HepG2 (cell line): ENCODE data around the gene SNRNP25. TPM values are rescaled to one million over a fixed set of nuclear protein-coding genes. Genes with fewer than 3 reads are reported as not detected.

Experiments
- ARNT ChIP-seq: fragments of 450-650 bp; IDR thresholded peaks from 2 replicates; pipeline ENCODE4 v1.6.1; 2017
- BORCS8-MEF2B ChIP-seq: sonication (generic); formaldehyde crosslinking; IDR thresholded peaks from 2 replicates; pipeline ENCODE4 v1.8.0; 2022; ENCODE audit warnings: mild to moderate bottlenecking, missing genetic modification reagents
- ETV5 ChIP-seq: IDR thresholded peaks from 2 replicates; pipeline ENCODE4 v1.6.1; 2018; ENCODE audit warnings: missing biosample characterization, missing genetic modification reagents, inconsistent platforms, borderline replicate concordance
- GATAD2A ChIP-seq: IDR thresholded peaks from 2 replicates; pipeline ENCODE4 v1.6.1; 2016
- HNRNPK ChIP-seq: fragments of 200-400 bp; formaldehyde crosslinking; IDR thresholded peaks from 2 replicates; pipeline ENCODE4 v1.6.1; 2018; ENCODE audit warnings: low read length, low read depth, moderate library complexity, mild to moderate bottlenecking; ENCODE audit not compliant: poor library complexity, severe bottlenecking
- HNRNPLL ChIP-seq: fragments of 200-400 bp; formaldehyde crosslinking; IDR thresholded peaks from 2 replicates; pipeline ENCODE4 v1.6.1; 2017; ENCODE audit warnings: mild to moderate bottlenecking, low read depth, low read length; ENCODE audit not compliant: poor library complexity, severe bottlenecking
- HOXA3 ChIP-seq: sonication (generic); formaldehyde crosslinking; IDR thresholded peaks from 2 replicates; pipeline ENCODE4 v1.5.0; 2020; ENCODE audit warnings: missing genetic modification reagents
- IKZF4 ChIP-seq: sonication (generic); formaldehyde crosslinking; IDR thresholded peaks from 2 replicates; pipeline ENCODE4 v1.5.1; 2020; ENCODE audit warnings: borderline replicate concordance, mild to moderate bottlenecking, low read depth, missing genetic modification reagents; ENCODE audit errors: not compliant biosample characterization
- IRF2 ChIP-seq: IDR thresholded peaks from 2 replicates; pipeline ENCODE4 v1.6.1; 2018; ENCODE audit warnings: missing genetic modification reagents, missing compliant biosample characterization
- IRX3 ChIP-seq: sonication (generic); formaldehyde crosslinking; IDR thresholded peaks from 2 replicates; pipeline ENCODE4 v1.8.1; 2023; ENCODE audit warnings: mild to moderate bottlenecking, low read depth, missing genetic modification reagents, borderline replicate concordance
- KDM2A ChIP-seq: sonication (generic); formaldehyde crosslinking; IDR thresholded peaks from 2 replicates; pipeline ENCODE4 v1.4.0; 2020; ENCODE audit warnings: low read depth, missing genetic modification reagents, borderline replicate concordance
- KLF9 ChIP-seq: IDR thresholded peaks from 2 replicates; pipeline ENCODE4 v1.6.1; 2016; ENCODE audit warnings: low read depth
- MED1 ChIP-seq: sonication (generic); formaldehyde crosslinking; IDR thresholded peaks from 2 replicates; pipeline ENCODE4 v1.4.0; 2020; ENCODE audit warnings: missing genetic modification reagents
- NFE2L1 ChIP-seq: sonication (generic); formaldehyde crosslinking; IDR thresholded peaks from 2 replicates; pipeline ENCODE4 v1.4.0; 2020; ENCODE audit warnings: missing genetic modification reagents, mild to moderate bottlenecking, borderline replicate concordance
- PHF20 ChIP-seq: sonication (generic); formaldehyde crosslinking; IDR thresholded peaks from 2 replicates; pipeline ENCODE4 v1.5.0; 2020; ENCODE audit warnings: mild to moderate bottlenecking, missing genetic modification reagents
- RNF2 ChIP-seq: fragments of 450-650 bp; conservative IDR thresholded peaks from 2 replicates; pipeline ENCODE4 v1.6.1; 2016; ENCODE audit warnings: low read depth
- TBX2 ChIP-seq: sonication (generic); formaldehyde crosslinking; IDR thresholded peaks from 2 replicates; pipeline ENCODE4 v1.5.0; 2020; ENCODE audit warnings: missing genetic modification reagents, mild to moderate bottlenecking, borderline replicate concordance
- ZBTB49 ChIP-seq: sonication (generic); formaldehyde crosslinking; IDR thresholded peaks from 2 replicates; pipeline ENCODE4 v1.4.0; 2020; ENCODE audit warnings: missing genetic modification reagents, borderline replicate concordance
- ZNF17 ChIP-seq: sonication (generic); formaldehyde crosslinking; IDR thresholded peaks from 2 replicates; pipeline ENCODE4 v1.5.0; 2020; ENCODE audit warnings: mild to moderate bottlenecking, missing genetic modification reagents
- ZNF232 ChIP-seq: sonication (generic); formaldehyde crosslinking; IDR thresholded peaks from 2 replicates; pipeline ENCODE4 v1.4.0; 2020; ENCODE audit warnings: missing genetic modification reagents, borderline replicate concordance
- ZNF276 ChIP-seq: sonication (generic); formaldehyde crosslinking; IDR thresholded peaks from 2 replicates; pipeline ENCODE4 v1.4.0; 2020; ENCODE audit warnings: mild to moderate bottlenecking, low read depth, missing genetic modification reagents
- ZNF549 ChIP-seq: sonication (generic); formaldehyde crosslinking; IDR thresholded peaks from 2 replicates; pipeline ENCODE4 v1.5.0; 2020; ENCODE audit warnings: missing genetic modification reagents
- ZNF781 ChIP-seq: sonication (generic); formaldehyde crosslinking; IDR thresholded peaks from 2 replicates; pipeline ENCODE4 v1.5.1; 2020; ENCODE audit warnings: borderline replicate concordance, mild to moderate bottlenecking, missing genetic modification reagents; ENCODE audit errors: not compliant biosample characterization
- ZNF800 ChIP-seq: sonication (generic); formaldehyde crosslinking; IDR thresholded peaks from 2 replicates; pipeline ENCODE4 v1.4.0; 2020; ENCODE audit warnings: missing genetic modification reagents
- ZNF841 ChIP-seq: sonication (generic); formaldehyde crosslinking; IDR thresholded peaks from 2 replicates; pipeline ENCODE4 v1.8.1; 2023; ENCODE audit warnings: missing genetic modification reagents, borderline replicate concordance
- polyA plus RNA-seq, 8 experiments: library from polyadenylated mRNA; depleted of rRNA in 3 of 8; stranded (reverse) in 7 of 8; unstranded in 1 of 8; fragments of >200 nt; fragmentation: Illumina TruSeq in 4 of 8; extraction: Trizol in 4 of 8; gene quantifications; 2 replicates each; pipeline versions ENCODE4 v1.2.1 to v1.2.3, GENCODE V29; 2011 to 2016; ENCODE audit warnings: low read depth in 4 of 8, missing spikeins in 1 of 8, mixed read lengths in 1 of 8; ENCODE audit not compliant: insufficient read depth in 1 of 8
- total RNA-seq, 5 experiments: library from RNA; depleted of rRNA; stranded (reverse); fragments of >200 nt; fragmentation: Illumina TruSeq; extraction: Trizol; gene quantifications; 2 replicates each; pipeline ENCODE4 v1.2.3, GENCODE V29; 2016; ENCODE audit warnings: low read depth in 1 of 5

The SNRNP25 gene
- total and polyA plus RNA-seq, 2 of the 13 experiments (the other 11 are each of a cell fraction or from before 2014, with no cell fraction given) = 34.1 to 97.4 TPM

GRCh38 chr16:76535-77272 lies 23.1 kb downstream of the SNRNP25 start (continued):
- TF ChIP-seq MED1 (CRISPR knock-in tag) (peak; percentile 51), ZNF549 (CRISPR knock-in tag) (no peak), ZBTB49 (CRISPR knock-in tag) (no peak), ZNF800 (CRISPR knock-in tag) (no peak), RNF2 (no peak), ZNF841 (CRISPR knock-in tag) (no peak), BORCS8-MEF2B (no peak), IKZF4 (CRISPR knock-in tag) (no peak), ZNF276 (CRISPR knock-in tag) (no peak), HNRNPLL (no peak), ZNF17 (CRISPR knock-in tag) (no peak), ETV5 (CRISPR knock-in tag) (peak; percentile 80), HOXA3 (CRISPR knock-in tag) (no peak; the same call in 1 of the 2 replicates), ARNT (no peak), KDM2A (CRISPR knock-in tag) (no peak), IRX3 (CRISPR knock-in tag) (no peak), IRF2 (CRISPR knock-in tag) (0 out of 2 replicates have a peak, but pooled peaks have one; percentile 14), HNRNPK (no peak), TBX2 (CRISPR knock-in tag) (0 out of 2 replicates have a peak, but pooled peaks have one; percentile 24), ZNF781 (CRISPR knock-in tag) (no peak), PHF20 (CRISPR knock-in tag) (no peak), KLF9 (CRISPR knock-in tag) (no peak), NFE2L1 (CRISPR knock-in tag) (no peak), GATAD2A (CRISPR knock-in tag) (no peak), ZNF232 (CRISPR knock-in tag) (no peak)
